GM06990 (cell line): ENCODE data around the gene MAD1L1.

ENCODE experiments used
- DNase-seq: peaks from one replicate; pipeline ENCODE4 v3.0.0-alpha.2; 2011; ENCODE audit not compliant: insufficient read length; ENCODE audit errors: extremely low read depth
- H3K27me3 ChIP-seq: replicated peaks from 2 replicates; pipeline ENCODE4 v1.6.0; 2011; ENCODE audit warnings: low read length; ENCODE audit not compliant: control insufficient read depth, insufficient read depth
- H3K36me3 ChIP-seq: 2 replicates; pipeline ENCODE4 v1.5.1; 2011; ENCODE audit warnings: low read length; ENCODE audit not compliant: control insufficient read depth, insufficient read depth
- H3K4me3 ChIP-seq: replicated peaks from 2 replicates; pipeline ENCODE4 v1.5.1; 2011; ENCODE audit warnings: low read depth, mild to moderate bottlenecking, control low read depth, low read length
- TF ChIP-seq, protein P1 (sequence below): IDR thresholded peaks from 2 replicates; pipeline ENCODE4 v1.5.1; 2011; ENCODE audit warnings: low read length, control low read depth, mild to moderate bottlenecking, inconsistent platforms; ENCODE audit not compliant: insufficient read depth, poor library complexity, severe bottlenecking

Gene MAD1L1

DNA sequence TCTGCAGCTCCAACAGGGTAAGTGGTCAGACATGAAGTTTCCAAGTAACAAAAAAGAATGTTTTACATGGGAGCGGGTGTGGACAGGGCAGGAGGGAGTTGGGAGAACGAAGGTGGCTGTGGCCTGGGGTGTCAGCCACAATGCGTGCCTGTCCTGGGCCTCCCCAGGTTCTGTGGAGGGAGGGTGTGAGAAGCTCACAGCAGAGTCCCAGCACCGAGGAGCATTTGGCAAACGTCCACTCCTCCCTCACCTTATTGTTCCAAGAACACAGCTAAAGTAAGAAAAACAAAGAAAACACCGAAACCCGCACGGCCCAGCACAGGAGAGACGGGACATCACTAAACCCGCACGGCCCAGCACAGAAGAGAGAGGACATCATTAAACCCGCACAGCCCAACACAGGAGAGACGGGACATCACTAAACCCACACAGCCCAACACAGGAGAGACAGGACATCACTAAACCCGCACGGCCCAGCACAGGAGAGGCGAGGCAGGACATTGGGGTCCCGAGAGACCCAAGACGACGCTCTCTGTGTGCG is 226.4 kb downstream of the MAD1L1 start:
- Histone ChIP-seq H3K27me3 (no peaks in the 10 kb centered on the region), H3K4me3 (no peak overlapping the region), H3K36me3 (peaks cover 4% of the 10 kb centered on the region)
- TF ChIP-seq, protein P1, sequence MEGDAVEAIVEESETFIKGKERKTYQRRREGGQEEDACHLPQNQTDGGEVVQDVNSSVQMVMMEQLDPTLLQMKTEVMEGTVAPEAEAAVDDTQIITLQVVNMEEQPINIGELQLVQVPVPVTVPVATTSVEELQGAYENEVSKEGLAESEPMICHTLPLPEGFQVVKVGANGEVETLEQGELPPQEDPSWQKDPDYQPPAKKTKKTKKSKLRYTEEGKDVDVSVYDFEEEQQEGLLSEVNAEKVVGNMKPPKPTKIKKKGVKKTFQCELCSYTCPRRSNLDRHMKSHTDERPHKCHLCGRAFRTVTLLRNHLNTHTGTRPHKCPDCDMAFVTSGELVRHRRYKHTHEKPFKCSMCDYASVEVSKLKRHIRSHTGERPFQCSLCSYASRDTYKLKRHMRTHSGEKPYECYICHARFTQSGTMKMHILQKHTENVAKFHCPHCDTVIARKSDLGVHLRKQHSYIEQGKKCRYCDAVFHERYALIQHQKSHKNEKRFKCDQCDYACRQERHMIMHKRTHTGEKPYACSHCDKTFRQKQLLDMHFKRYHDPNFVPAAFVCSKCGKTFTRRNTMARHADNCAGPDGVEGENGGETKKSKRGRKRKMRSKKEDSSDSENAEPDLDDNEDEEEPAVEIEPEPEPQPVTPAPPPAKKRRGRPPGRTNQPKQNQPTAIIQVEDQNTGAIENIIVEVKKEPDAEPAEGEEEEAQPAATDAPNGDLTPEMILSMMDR = no peak
- DNase-seq = no peak

DNA sequence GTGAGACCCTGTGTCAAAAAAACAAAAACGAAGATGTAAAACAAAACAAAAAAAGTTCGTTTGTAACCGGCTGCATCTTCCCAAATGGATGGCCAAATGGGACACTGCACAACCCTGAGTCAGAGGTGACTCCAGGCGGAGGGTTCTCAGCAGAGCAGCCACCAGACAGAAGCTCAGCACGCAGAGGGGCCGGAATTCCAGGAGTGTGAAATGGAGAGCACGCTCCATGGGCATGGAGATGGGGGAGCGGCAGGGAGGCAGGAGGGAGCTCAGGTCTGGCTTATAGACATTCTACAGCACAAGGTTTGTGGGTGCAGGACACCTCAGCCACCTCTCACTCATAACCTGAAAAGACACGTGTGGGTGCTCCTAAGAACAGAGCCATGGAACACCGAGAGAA is 227.0 kb downstream of the MAD1L1 start:
- H3K4me3 ChIP-seq = no peak overlapping the region

DNA sequence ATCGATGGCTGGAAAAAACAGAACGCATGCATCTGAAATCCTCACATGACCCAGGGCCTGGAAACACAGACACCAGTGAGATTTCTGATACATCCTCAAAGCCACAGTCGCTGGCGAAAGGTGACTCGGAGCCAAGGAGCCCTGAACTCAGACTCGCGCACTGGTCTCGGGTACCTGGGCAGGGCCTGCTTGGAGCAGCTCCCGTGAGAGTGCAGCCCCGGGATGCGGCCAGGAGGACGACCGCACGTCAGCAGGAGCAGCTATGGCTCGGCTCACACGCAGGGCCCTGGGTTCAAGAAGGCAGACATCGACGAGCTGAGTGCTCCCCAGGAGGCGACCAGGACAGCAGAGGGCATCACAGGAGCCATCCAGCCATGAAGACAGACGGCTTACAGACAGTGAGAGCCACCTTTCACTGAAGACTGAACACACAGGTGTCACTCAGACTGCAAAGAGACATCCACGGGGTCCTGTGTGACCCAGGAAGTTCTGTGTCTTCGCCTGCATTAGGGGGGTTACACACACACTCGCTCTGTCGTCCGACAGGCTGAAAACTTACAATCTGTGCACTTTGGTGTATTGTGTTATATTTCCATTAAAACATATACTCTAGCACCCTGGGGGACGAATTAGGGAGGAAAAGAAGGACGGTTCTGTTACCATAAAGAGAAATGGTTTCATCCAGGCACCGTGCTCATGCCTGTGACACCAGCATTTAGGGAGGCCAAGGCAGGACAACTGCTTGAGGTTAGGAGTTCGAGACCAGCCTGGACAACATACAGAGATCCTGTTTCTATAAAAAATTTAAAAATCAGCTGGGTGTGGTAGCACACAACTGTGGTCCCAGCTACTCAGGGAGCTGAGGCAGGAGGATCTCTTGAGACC is 227.7 kb downstream of the MAD1L1 start:
- TF ChIP-seq, protein P1 = peak; percentile 4
- no peaks in the 10 kb centered on the region for H3K27me3 ChIP-seq
- no peak overlapping the region for H3K4me3 ChIP-seq
- no peak for DNase-seq
- peaks cover 4% of the 10 kb centered on the region for H3K36me3 ChIP-seq

More for the DNA sequence above, 227.0 kb downstream of the MAD1L1 start:
- H3K27me3 ChIP-seq = no peaks in the 10 kb centered on the region
- DNase-seq = no peak
- TF ChIP-seq, protein P1 = no peak
- H3K36me3 ChIP-seq = peaks cover 4% of the 10 kb centered on the region

DNA sequence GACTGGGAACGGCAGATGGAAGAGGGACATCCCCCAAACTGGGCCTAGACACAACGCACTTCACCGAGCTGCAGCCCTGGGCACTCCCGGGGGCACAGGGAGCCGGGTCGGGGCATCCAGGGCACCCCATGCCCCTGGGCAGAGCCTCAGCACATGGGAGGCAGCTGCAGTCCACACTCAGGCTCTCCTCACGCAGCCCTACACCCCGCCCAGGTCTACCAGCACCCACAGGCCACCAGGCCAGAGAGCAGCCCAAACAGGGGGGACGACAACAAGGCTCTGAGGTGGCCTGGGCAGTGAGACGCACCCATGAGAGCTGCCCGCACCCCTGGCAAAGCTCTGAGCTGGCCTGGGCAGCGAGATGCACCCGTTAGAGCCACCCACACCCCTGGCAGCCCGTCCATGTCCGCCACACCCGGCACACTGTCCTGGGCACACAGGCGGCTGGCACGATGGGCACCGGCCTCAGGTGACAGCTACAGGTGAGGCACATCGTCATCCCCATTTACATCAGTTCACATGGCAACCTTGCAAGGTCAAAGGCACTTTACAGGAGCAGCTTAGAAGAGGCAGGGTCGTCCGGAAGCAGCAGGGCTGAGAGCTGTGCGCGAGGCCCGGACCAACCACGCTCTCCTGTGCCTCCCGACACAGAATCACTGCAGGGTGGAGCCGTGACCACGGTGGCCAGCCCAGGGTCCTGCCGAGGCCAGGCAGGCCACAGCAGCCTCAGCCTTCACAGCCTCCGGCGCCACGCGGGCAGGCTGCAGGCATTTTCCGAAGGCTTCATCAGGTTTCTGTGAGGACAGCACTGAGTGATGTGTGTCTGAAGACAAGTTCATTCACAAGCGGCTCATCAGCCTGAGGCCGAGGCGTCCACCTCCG is 228.6 kb downstream of the MAD1L1 start:
- no peaks in the 10 kb centered on the region for H3K27me3 ChIP-seq
- peaks cover 4% of the 10 kb centered on the region for H3K36me3 ChIP-seq
- no peak for DNase-seq
- no peak overlapping the region for H3K4me3 ChIP-seq
- TF ChIP-seq, protein P1 = no peak

DNA sequence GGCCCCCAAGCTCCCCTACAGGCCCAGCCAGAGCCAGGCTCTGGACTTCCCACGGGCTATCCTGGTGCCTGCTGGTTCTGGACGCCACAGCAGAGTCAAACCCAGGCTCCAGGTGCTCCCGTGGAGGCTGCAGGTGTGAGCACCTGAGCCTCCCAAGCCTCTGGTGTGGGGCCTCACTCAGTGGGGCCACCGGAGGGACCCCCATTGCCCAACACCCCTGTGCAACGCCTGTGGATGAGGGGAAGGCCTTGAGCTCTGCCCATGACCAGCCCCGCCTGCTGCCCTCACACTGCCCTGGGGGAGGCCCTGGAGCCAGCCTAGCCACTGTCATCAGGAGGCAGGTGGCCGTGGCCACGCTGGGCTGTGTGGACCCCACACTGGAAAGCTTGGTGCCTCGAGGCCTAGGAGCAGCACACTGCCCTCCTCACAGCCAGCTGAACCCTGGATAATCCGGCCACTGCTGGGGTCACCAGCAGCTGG is 229.3 kb downstream of the MAD1L1 start:
- Histone ChIP-seq H3K36me3 (peaks cover 4% of the 10 kb centered on the region), H3K27me3 (no peaks in the 10 kb centered on the region), H3K4me3 (no peak overlapping the region)
- DNase-seq = no peak
- TF ChIP-seq, protein P1 = no peak
